Stomach (tissue), 9 donors: ENCODE results near the gene LNX1. TPM values are rescaled to one million over a fixed set of nuclear protein-coding genes. Genes with fewer than 3 reads are reported as not detected.

Experiments used
- DNase-seq, 2 donors: peaks; one replicate each; pipeline versions ENCODE4 v3.0.0 to v3.0.0-alpha.2; 2013 to 2019
- H3K27ac ChIP-seq, 5 donors: fragments of 200-600 bp in 4 of 5; sonication (generic) in 4 of 5; one replicate each; pipeline ENCODE4 v1.5.1; 2013 to 2019; ENCODE audit warnings: mild to moderate bottlenecking in 1 of 5, moderate library complexity in 1 of 5
- H3K27me3 ChIP-seq, 3 donors: fragments of 200-600 bp; sonication (generic); one replicate each; pipeline ENCODE4 v1.5.1; 2017 to 2019; ENCODE audit warnings: mixed run types in 1 of 3
- H3K36me3 ChIP-seq, 4 donors: fragments of 200-600 bp; sonication (generic); 1 replicate in 3 of 4; 2 replicates in 1 of 4; pipeline ENCODE4 v1.5.1; 2016 to 2019
- H3K4me1 ChIP-seq, 4 donors: fragments of 200-600 bp; sonication (generic); one replicate each; pipeline ENCODE4 v1.5.1; 2016 to 2019
- H3K4me3 ChIP-seq, 4 donors: fragments of 200-600 bp; sonication (generic) in 3 of 4; one replicate each; pipeline ENCODE4 v1.5.1; 2016 to 2019; ENCODE audit warnings: mild to moderate bottlenecking in 1 of 4
- H3K9me3 ChIP-seq, 4 donors: fragments of 200-600 bp; sonication (generic); one replicate each; pipeline ENCODE4 v1.5.1; 2016 to 2019
- EP300 ChIP-seq: sonication (generic); formaldehyde crosslinking; IDR thresholded peaks from one replicate; pipeline ENCODE4 v1.6.1; 2017; ENCODE audit warnings: antibody characterized with exemption
- POLR2A ChIP-seq, 4 donors: fragments of 450-650 bp; IDR thresholded peaks; one replicate each; pipeline ENCODE4 v1.6.1; 2016; ENCODE audit warnings: antibody characterized with exemption in 4 of 4, control low read depth in 2 of 4, mild to moderate bottlenecking in 1 of 4, moderate library complexity in 1 of 4
- POLR2AphosphoS5 ChIP-seq, 3 donors: sonication (generic); formaldehyde crosslinking; IDR thresholded peaks; one replicate each; pipeline ENCODE4 v1.6.1; 2016; ENCODE audit warnings: antibody characterized with exemption in 3 of 3
- WGBS, 5 donors: extraction: QIAGEN DNeasy Blood & Tissue Kit in 3 of 5; methylation state at CpG; one replicate each; pipeline versions ENCODE4 v1.1.5 to v1.1.7; 2013 to 2018; 5-methylcytosine and 5-hydroxymethylcytosine counted together
- intact Hi-C: fragments of 100-400 bp; cut with DNase I; formaldehyde crosslinking; loops from one replicate; pipeline ENCODE4 v1.15.1; 2023; ENCODE audit warnings: low total_unique reads
- polyA plus RNA-seq, 3 donors: library from polyadenylated mRNA; stranded (reverse); fragments of 200-250 nt; gene quantifications; one replicate each; pipeline ENCODE4 v1.2.3, GENCODE V29; 2013
- total RNA-seq, 5 donors: library from RNA; depleted of rRNA; stranded (reverse); fragments of >200 nt; gene quantifications; one replicate each; pipeline versions ENCODE4 v1.1.0 to v1.2.3, GENCODE V29; 2014 to 2016
- TF ChIP-seq, protein P1 (sequence below), 7 experiments: fragments of 450-650 bp in 4 of 7; fragments of 200-600 bp in 3 of 7; sonication (generic) in 3 of 7; IDR thresholded peaks; one replicate each; pipeline ENCODE4 v1.5.1; 2016 to 2019; ENCODE audit warnings: antibody characterized with exemption in 7 of 7, control low read depth in 2 of 7, mild to moderate bottlenecking in 1 of 7
- donor health status: healthy with polysubstance abuse.
- donor health status: Bipolar disorder and iron deficiency.
- donor health status: healthy.

The LNX1 gene
- total and polyA plus RNA-seq, 8 donors: 5.4 to 30.9 (median 11.6) TPM

DNA sequence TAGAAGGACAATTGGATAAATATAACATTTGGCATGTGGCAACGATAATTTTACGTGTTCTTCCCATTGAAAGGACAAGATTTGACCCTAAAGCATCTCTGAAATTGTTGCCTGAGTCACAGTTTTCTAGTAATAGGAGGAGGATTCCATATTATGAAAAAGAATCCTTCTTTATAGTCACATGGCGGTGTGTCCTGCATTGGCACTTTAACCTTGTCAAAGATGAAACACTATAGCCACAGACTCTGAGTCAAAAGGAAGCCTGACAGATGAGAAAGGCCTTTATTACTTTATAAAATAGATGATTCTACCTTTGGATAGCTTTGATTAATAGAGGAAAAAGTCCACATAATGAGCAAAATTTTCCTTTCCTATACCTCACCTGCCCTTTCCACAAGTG is 11.5 kb downstream of the LNX1 start:
- Histone ChIP-seq H3K36me3 (no peaks in the 10 kb centered on the region), H3K27me3 (no peaks in the 10 kb centered on the region), H3K27ac (no peak overlapping the region), H3K4me3 (no peak overlapping the region), H3K4me1 (peaks cover 13 to 24% (median 21%) of the 10 kb centered on the region in 4 donors), H3K9me3 (no peaks in the 10 kb centered on the region)
- no peak for DNase-seq
- no peak for TF ChIP-seq POLR2AphosphoS5 (IDR thresholded peaks at IDR 0.05)
- TF ChIP-seq, protein P1, sequence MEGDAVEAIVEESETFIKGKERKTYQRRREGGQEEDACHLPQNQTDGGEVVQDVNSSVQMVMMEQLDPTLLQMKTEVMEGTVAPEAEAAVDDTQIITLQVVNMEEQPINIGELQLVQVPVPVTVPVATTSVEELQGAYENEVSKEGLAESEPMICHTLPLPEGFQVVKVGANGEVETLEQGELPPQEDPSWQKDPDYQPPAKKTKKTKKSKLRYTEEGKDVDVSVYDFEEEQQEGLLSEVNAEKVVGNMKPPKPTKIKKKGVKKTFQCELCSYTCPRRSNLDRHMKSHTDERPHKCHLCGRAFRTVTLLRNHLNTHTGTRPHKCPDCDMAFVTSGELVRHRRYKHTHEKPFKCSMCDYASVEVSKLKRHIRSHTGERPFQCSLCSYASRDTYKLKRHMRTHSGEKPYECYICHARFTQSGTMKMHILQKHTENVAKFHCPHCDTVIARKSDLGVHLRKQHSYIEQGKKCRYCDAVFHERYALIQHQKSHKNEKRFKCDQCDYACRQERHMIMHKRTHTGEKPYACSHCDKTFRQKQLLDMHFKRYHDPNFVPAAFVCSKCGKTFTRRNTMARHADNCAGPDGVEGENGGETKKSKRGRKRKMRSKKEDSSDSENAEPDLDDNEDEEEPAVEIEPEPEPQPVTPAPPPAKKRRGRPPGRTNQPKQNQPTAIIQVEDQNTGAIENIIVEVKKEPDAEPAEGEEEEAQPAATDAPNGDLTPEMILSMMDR (IDR thresholded peaks at IDR 0.05): no peak
- no peak for TF ChIP-seq EP300
- no peak for TF ChIP-seq POLR2A (IDR thresholded peaks at IDR 0.05)
- WGBS, 5 donors: 69 to 88% (median 76%) methylated on average over 3 of the region's 3 CpGs
- intact Hi-C loops: no loop called here

DNA sequence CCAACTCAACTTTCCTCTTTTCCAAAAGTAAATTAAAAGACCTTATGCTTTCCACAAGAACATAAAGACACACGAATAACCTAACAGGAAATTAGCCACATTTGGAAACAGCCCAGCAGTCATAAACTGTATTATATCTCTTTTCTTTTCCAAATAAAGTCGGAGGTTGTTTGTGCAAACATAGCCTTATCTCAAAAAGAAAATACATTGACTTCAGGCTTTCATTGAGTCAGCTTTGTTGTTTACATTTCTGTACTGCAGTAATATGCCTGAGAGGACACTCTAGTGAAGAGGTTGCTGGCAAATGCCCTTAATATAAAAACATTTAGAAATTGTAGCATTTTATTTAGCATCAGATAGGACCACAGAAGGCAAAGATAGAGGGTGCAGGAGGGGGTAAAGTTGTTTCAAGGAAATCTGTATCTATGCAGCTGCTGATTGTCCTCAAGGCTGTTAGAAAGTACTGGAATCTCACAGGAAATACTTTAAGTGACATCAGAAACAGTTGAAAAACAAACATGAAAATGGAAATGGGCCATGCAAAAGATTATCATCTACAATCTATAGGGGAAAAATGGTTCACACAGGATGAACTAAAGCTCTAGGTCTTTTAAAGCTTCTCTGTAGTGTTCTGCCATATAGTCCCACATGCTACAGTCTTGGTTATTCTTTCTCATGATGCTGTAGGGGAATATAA is 14.5 kb downstream of the LNX1 start:
- no peaks in the 10 kb centered on the region for H3K9me3 ChIP-seq
- intact Hi-C loops: no loop called here

DNA sequence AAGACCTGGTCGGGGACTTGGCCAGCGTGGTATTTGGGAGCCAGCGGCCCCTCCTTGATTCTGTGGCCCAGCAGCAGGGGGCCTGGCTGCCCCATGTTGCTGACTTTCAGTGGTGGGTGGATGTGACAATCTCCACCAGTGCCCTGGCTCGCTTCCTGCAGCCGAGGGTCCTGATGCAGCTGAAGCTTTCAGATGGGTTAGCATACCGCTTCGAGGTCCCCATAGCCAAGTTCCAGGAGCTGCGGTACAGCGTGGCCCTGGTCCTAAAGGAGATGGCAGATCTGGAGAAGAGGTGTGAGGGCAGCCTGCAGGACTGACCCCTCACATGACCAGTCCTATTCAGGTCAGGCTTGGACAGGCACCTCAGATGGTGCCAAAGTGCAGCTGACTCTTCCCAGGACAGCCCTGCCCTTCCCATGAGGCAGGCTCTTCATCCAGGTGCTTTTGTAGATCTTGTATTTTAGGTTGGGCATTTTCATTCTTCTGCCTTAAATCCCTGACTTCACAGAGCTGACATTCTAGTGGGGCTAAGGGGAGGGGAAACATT is 15.1 kb downstream of the LNX1 start:
- intact Hi-C loops: no loop called here
- DNase-seq: no peak
- H3K27me3 ChIP-seq: no peaks in the 10 kb centered on the region
- peaks cover 0 to 9% (median 3%) of the 10 kb centered on the region in 4 donors for H3K36me3 ChIP-seq
- H3K4me1 ChIP-seq: peaks cover 13 to 24% (median 21%) of the 10 kb centered on the region in 4 donors
- no peaks in the 10 kb centered on the region for H3K9me3 ChIP-seq
- no peak for TF ChIP-seq POLR2AphosphoS5 (IDR thresholded peaks at IDR 0.05)
- no peak for TF ChIP-seq EP300
- TF ChIP-seq, protein P1 (IDR thresholded peaks at IDR 0.05): no peak
- no peak for TF ChIP-seq POLR2A (IDR thresholded peaks at IDR 0.05)
- H3K27ac ChIP-seq: peak overlapping the region in 2 of 5 donors; percentile 47 to 58
- H3K4me3 ChIP-seq: no peak overlapping the region
- WGBS, 5 donors: 88 to 94% (median 91%) methylated on average over 5 to 9 of the region's 9 CpGs

More for the DNA sequence above, 14.5 kb downstream of the LNX1 start:
- WGBS, 5 donors: 7 to 17% (median 9%) methylated on average over 2 of the region's 2 CpGs
- no peak for TF ChIP-seq POLR2A (IDR thresholded peaks at IDR 0.05)
- peak in 1 of 3 donors; percentile 20 for TF ChIP-seq POLR2AphosphoS5 (IDR thresholded peaks at IDR 0.05)
- TF ChIP-seq EP300: no peak
- TF ChIP-seq, protein P1 (IDR thresholded peaks at IDR 0.05): no peak
- Histone ChIP-seq H3K27me3 (no peaks in the 10 kb centered on the region), H3K36me3 (peaks cover 0 to 9% (median 3%) of the 10 kb centered on the region in 4 donors), H3K4me1 (peaks cover 13 to 24% (median 21%) of the 10 kb centered on the region in 4 donors), H3K27ac (peak overlapping the region in 3 of 5 donors; percentile 18 to 58 (median 47)), H3K4me3 (no peak overlapping the region)
- peak in 1 of 2 donors; percentile 47 for DNase-seq

DNA sequence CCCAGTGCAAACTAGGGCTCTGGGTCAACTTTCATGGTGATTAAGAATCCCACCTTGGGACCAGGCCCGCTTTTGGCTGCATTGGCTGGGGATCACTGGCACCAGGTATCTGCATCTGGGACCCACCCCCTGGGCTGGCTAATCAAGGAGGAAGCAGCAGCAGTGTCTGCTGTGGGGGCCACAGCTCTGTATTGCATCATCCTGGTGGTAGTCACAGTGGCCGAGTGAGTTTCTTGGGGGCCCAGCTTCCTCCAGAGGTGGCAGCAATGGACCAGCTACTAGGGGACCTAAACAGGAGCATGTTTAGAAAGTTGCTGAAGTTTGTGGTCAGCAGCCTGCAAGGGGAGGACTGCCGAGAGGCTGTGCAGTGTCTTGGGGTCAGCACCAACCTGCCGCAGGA is 15.7 kb downstream of the LNX1 start:
- Histone ChIP-seq H3K9me3 (no peaks in the 10 kb centered on the region), H3K36me3 (peaks cover 0 to 9% (median 3%) of the 10 kb centered on the region in 4 donors), H3K27me3 (no peaks in the 10 kb centered on the region), H3K4me3 (no peak overlapping the region), H3K27ac (no peak overlapping the region), H3K4me1 (peaks cover 13 to 24% (median 21%) of the 10 kb centered on the region in 4 donors)
- TF ChIP-seq POLR2AphosphoS5 (IDR thresholded peaks at IDR 0.05): no peak
- no peak for TF ChIP-seq POLR2A (IDR thresholded peaks at IDR 0.05)
- TF ChIP-seq EP300: no peak
- TF ChIP-seq, protein P1 (IDR thresholded peaks at IDR 0.05): no peak
- DNase-seq: no peak
- WGBS, 5 donors: 76 to 100% (median 92%) methylated on average over 3 to 4 of the region's 4 CpGs
- intact Hi-C loops: no loop called here
